Stimulated activated CD8-positive, alpha-beta memory T cell treated with anti-CD3 and anti-CD28 coated beads, Interleukin-2, amount 100 ng/mL, for 1 hour (primary cell): ENCODE measurements around the gene FEM1B.

Source experiments
- DNase-seq, 2 donors: peaks; one replicate each; pipeline ENCODE4 v3.0.0-alpha.2; 2020; ENCODE audit warnings: low read depth in 2 of 2

The FEM1B gene

GRCh38 chr15:68285259-68285980, 7.9 kb downstream of the FEM1B start:
- no peak for DNase-seq

- no peak for DNase-seq
Measured at GRCh38 chr15:68286256-68286655, 8.7 kb downstream of the FEM1B start.

- DNase-seq = no peak
Measured at GRCh38 chr15:68289057-68289456, 11.5 kb downstream of the FEM1B start.

- DNase-seq = no peak
Measured at GRCh38 chr15:68289621-68290352, 12.2 kb downstream of the FEM1B start.

GRCh38 chr15:68290715-68291114, 13.2 kb downstream of the FEM1B start:
- DNase-seq = no peak

- DNase-seq = no peak
Measured at GRCh38 chr15:68292157-68292781, 14.7 kb downstream of the FEM1B start.

- DNase-seq = no peak
Measured at GRCh38 chr15:68292967-68293366, 15.4 kb downstream of the FEM1B start.

GRCh38 chr15:68295014-68295805, 17.7 kb downstream of the FEM1B start:
- no peak for DNase-seq

- DNase-seq = no peak
Measured at GRCh38 chr15:68298336-68298735, 20.8 kb downstream of the FEM1B start.

GRCh38 chr15:68298882-68299381, 21.4 kb downstream of the FEM1B start:
- no peak for DNase-seq

GRCh38 chr15:68299436-68299835, 21.9 kb downstream of the FEM1B start:
- DNase-seq = no peak

GRCh38 chr15:68300115-68300940, 22.8 kb downstream of the FEM1B start:
- no peak for DNase-seq

GRCh38 chr15:68301301-68301700, 23.8 kb downstream of the FEM1B start:
- DNase-seq = no peak

GRCh38 chr15:68302729-68303128, 25.2 kb downstream of the FEM1B start:
- DNase-seq = no peak

GRCh38 chr15:68303134-68303533, 25.6 kb downstream of the FEM1B start:
- no peak for DNase-seq

- DNase-seq = no peak
Measured at GRCh38 chr15:68303560-68304436, 26.3 kb downstream of the FEM1B start.

- DNase-seq = no peak
Measured at GRCh38 chr15:68304589-68305337, 27.2 kb downstream of the FEM1B start.

GRCh38 chr15:68305420-68305871, 27.9 kb downstream of the FEM1B start:
- no peak for DNase-seq
